ENCODE measurements around the gene DZIP3.

Gene DZIP3

DNA sequence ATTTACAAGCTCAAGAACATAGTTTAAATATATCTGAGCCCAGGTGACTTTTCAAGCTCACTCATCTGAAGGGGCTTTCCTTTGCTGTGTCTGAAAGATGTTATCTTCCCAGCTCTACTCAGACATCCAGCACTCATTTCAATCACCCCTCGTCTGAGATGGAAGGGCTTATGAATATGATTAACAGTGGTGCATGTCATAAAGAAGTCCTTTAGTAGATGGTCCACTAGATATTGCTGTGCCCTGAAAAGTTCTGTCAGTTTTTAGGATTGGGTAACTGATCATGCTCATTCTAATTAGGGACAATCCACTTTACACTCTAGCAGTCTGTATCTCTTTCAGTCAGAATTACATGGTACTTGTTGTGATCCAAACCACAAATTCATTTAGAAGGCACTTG lies 139.4 kb downstream of the DZIP3 start:
- peaks cover 2% of the 10 kb centered on the region for H3K27me3 Mint-ChIP-seq (ENCODE audit: low read depth, poor library complexity)
- no peaks in the 10 kb centered on the region for H3K4me1 Mint-ChIP-seq
- no peak for DNase-seq
- TF ChIP-seq, protein P1, sequence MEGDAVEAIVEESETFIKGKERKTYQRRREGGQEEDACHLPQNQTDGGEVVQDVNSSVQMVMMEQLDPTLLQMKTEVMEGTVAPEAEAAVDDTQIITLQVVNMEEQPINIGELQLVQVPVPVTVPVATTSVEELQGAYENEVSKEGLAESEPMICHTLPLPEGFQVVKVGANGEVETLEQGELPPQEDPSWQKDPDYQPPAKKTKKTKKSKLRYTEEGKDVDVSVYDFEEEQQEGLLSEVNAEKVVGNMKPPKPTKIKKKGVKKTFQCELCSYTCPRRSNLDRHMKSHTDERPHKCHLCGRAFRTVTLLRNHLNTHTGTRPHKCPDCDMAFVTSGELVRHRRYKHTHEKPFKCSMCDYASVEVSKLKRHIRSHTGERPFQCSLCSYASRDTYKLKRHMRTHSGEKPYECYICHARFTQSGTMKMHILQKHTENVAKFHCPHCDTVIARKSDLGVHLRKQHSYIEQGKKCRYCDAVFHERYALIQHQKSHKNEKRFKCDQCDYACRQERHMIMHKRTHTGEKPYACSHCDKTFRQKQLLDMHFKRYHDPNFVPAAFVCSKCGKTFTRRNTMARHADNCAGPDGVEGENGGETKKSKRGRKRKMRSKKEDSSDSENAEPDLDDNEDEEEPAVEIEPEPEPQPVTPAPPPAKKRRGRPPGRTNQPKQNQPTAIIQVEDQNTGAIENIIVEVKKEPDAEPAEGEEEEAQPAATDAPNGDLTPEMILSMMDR (IDR thresholded peaks at IDR 0.05): no peak
- no peak overlapping the region for H3K4me3 Mint-ChIP-seq
- H3K36me3 Mint-ChIP-seq (ENCODE audit: low read depth): no peaks in the 10 kb centered on the region
- no peaks in the 10 kb centered on the region for H3K9me3 Mint-ChIP-seq
- H3K27ac Mint-ChIP-seq: no peak overlapping the region

DNA sequence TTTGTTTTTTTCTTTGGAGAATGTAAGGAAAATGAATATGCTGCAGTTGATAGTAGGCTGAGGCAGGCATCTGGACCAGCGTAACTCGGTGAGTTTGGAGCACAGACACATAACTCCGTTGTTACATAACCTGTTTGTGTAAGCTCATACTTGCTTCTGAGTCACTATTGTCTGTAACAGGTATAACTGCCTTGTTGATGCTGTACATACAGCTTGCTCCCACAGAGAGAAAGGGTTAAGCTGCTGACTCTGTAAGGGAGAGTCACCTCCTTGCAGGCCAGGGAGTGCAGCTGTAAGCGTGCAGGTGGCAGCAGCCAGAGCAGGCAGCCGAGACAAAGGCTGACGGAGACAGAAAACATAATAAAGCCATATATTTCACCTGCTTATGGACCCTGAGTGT lies 147.3 kb downstream of the DZIP3 start:
- no peaks in the 10 kb centered on the region for H3K9me3 Mint-ChIP-seq
- no peak for DNase-seq
- H3K27ac Mint-ChIP-seq: no peak overlapping the region
- H3K36me3 Mint-ChIP-seq (ENCODE audit: low read depth): no peaks in the 10 kb centered on the region
- H3K27me3 Mint-ChIP-seq (ENCODE audit: low read depth, poor library complexity): no peaks in the 10 kb centered on the region
- TF ChIP-seq, protein P1 (IDR thresholded peaks at IDR 0.05): no peak
- H3K4me1 Mint-ChIP-seq: no peaks in the 10 kb centered on the region
- no peak overlapping the region for H3K4me3 Mint-ChIP-seq

DNA sequence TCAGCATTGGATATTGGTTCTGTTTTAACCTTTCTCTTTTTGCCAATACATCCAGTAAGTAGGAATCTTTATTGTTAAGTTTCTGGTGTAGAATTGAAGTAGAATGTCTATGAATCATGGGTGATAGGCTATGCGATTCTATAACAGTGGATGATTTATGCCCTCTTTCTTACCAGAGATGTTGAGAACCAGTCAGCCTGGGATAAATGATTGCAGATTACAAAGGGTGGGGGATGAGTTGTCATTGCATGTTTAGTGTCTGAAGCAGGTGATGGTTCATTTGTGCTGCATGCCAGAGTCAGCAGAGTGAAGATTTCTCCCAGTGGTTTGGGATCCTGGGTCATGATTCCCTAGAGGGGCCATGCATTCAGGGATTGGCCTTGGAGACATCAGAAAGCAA lies 153.4 kb downstream of the DZIP3 start:
- TF ChIP-seq, protein P1 (IDR thresholded peaks at IDR 0.05): no peak
- no peak for DNase-seq
- no peaks in the 10 kb centered on the region for H3K36me3 Mint-ChIP-seq (ENCODE audit: low read depth)
- H3K27me3 Mint-ChIP-seq (ENCODE audit: low read depth, poor library complexity): peaks cover 6% of the 10 kb centered on the region
- no peak overlapping the region for H3K4me3 Mint-ChIP-seq
- no peak overlapping the region for H3K27ac Mint-ChIP-seq
- no peaks in the 10 kb centered on the region for H3K4me1 Mint-ChIP-seq
- H3K9me3 Mint-ChIP-seq: peaks cover 7% of the 10 kb centered on the region

All from nephron progenitor cell (in vitro differentiated cells).